H1 (cell line): ENCODE data around the gene ACSL6. TPM values are rescaled to one million over a fixed set of nuclear protein-coding genes. Genes with fewer than 3 reads are reported as not detected.

Experiments
- BCL11A ChIP-seq, 2 experiments: IDR thresholded peaks; one replicate each; pipeline ENCODE4 v1.6.1; 2011; ENCODE audit warnings: low read depth in 2 of 2, low read length in 2 of 2, mild to moderate bottlenecking in 2 of 2
- JUN ChIP-seq: IDR thresholded peaks from 2 replicates; pipeline ENCODE4 v1.6.1; 2011; ENCODE audit warnings: low read depth, mild to moderate bottlenecking, improper control_type of control experiment, low read length
- JUND ChIP-seq: IDR thresholded peaks from 2 replicates; pipeline ENCODE4 v1.6.1; 2011; ENCODE audit warnings: mild to moderate bottlenecking, improper control_type of control experiment, low read length
- KDM4A ChIP-seq: IDR thresholded peaks from one replicate; pipeline ENCODE4 v1.7.1; 2012; ENCODE audit warnings: low read depth, mild to moderate bottlenecking, moderate library complexity, low read length, inconsistent platforms; ENCODE audit not compliant: severe bottlenecking
- POU5F1 ChIP-seq: IDR thresholded peaks from 2 replicates; pipeline ENCODE4 v1.6.1; 2011; ENCODE audit warnings: low read depth, mild to moderate bottlenecking, low read length, moderate library complexity
- polyA plus RNA-seq, 7 experiments: library from polyadenylated mRNA; depleted of rRNA in 3 of 7; stranded (reverse) in 5 of 7; unstranded in 2 of 7; fragments of >200 nt in 5 of 7; fragments of 200-250 nt in 2 of 7; gene quantifications; 1 replicate in 5 of 7; 2 replicates in 1 of 7; 4 replicates in 1 of 7; pipeline versions ENCODE4 v1.2.1 to v1.2.3, GENCODE V29; 2011 to 2013; ENCODE audit warnings: missing spikeins in 2 of 7, mixed read lengths in 2 of 7
- total RNA-seq: library from RNA; stranded (reverse); fragmentation: NEBNext Ultra II Directional; extraction: Animal tissue kit (Norgen Biotek cat#: 25700); gene quantifications from 2 replicates; pipeline ENCODE4 v1.2.1, GENCODE V29; 2021
- TF ChIP-seq, protein P1 (sequence below): fragments of 300-600 bp; sonication (generic); IDR thresholded peaks from 2 replicates; pipeline ENCODE4 v1.7.1; 2012; ENCODE audit warnings: low read length, moderate library complexity, mild to moderate bottlenecking, inconsistent platforms; ENCODE audit not compliant: insufficient replicate concordance

The ACSL6 gene
- total and polyA plus RNA-seq, 2 of the 8 experiments (the other 6 are each of a cell fraction or from before 2014, with no cell fraction given), result 2.3 to 2.4 TPM

DNA sequence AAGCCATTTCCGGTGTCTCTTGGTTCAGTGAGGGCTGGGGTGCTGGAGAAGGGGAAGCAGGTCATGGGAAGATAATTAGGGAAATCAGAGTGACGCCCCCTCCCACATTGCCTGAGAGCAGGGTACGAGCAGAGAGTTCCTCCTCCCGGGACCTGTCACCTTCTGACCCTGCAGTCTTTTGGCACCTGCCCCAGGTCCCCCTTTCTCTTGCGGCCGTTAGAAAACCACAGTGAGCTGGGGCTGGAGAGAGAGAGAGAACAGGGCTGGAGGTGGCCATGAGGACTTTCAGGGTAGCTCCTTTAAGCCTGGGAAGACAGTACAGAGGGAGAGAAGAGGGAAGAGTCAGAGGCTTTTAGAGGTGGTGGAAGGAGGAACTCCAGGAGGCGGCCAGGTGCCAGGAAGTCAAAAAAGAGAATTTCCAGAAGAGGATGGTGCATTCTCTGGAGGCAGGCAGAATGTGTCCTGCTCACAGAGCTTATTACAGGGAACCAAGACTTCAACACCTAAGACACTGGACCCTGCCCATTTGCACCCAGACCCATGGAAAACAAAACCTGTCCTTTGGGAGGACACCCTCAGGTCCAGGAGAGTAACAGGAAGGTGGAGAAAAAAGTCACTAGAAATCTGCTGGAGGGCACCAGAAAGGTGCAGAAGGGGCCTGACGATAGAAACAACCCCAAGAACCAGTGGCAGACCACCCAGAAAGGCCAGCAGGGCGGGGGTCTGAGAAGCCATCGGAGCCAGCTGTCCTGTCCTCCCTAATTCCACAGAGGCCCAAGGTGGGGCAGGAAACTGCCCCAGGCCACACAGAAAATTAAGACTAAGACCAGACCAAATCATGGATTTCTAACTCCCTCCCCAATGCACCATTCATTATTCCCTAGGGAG is 6.5 kb upstream of the ACSL6 start (continued):
- TF ChIP-seq, protein P1, sequence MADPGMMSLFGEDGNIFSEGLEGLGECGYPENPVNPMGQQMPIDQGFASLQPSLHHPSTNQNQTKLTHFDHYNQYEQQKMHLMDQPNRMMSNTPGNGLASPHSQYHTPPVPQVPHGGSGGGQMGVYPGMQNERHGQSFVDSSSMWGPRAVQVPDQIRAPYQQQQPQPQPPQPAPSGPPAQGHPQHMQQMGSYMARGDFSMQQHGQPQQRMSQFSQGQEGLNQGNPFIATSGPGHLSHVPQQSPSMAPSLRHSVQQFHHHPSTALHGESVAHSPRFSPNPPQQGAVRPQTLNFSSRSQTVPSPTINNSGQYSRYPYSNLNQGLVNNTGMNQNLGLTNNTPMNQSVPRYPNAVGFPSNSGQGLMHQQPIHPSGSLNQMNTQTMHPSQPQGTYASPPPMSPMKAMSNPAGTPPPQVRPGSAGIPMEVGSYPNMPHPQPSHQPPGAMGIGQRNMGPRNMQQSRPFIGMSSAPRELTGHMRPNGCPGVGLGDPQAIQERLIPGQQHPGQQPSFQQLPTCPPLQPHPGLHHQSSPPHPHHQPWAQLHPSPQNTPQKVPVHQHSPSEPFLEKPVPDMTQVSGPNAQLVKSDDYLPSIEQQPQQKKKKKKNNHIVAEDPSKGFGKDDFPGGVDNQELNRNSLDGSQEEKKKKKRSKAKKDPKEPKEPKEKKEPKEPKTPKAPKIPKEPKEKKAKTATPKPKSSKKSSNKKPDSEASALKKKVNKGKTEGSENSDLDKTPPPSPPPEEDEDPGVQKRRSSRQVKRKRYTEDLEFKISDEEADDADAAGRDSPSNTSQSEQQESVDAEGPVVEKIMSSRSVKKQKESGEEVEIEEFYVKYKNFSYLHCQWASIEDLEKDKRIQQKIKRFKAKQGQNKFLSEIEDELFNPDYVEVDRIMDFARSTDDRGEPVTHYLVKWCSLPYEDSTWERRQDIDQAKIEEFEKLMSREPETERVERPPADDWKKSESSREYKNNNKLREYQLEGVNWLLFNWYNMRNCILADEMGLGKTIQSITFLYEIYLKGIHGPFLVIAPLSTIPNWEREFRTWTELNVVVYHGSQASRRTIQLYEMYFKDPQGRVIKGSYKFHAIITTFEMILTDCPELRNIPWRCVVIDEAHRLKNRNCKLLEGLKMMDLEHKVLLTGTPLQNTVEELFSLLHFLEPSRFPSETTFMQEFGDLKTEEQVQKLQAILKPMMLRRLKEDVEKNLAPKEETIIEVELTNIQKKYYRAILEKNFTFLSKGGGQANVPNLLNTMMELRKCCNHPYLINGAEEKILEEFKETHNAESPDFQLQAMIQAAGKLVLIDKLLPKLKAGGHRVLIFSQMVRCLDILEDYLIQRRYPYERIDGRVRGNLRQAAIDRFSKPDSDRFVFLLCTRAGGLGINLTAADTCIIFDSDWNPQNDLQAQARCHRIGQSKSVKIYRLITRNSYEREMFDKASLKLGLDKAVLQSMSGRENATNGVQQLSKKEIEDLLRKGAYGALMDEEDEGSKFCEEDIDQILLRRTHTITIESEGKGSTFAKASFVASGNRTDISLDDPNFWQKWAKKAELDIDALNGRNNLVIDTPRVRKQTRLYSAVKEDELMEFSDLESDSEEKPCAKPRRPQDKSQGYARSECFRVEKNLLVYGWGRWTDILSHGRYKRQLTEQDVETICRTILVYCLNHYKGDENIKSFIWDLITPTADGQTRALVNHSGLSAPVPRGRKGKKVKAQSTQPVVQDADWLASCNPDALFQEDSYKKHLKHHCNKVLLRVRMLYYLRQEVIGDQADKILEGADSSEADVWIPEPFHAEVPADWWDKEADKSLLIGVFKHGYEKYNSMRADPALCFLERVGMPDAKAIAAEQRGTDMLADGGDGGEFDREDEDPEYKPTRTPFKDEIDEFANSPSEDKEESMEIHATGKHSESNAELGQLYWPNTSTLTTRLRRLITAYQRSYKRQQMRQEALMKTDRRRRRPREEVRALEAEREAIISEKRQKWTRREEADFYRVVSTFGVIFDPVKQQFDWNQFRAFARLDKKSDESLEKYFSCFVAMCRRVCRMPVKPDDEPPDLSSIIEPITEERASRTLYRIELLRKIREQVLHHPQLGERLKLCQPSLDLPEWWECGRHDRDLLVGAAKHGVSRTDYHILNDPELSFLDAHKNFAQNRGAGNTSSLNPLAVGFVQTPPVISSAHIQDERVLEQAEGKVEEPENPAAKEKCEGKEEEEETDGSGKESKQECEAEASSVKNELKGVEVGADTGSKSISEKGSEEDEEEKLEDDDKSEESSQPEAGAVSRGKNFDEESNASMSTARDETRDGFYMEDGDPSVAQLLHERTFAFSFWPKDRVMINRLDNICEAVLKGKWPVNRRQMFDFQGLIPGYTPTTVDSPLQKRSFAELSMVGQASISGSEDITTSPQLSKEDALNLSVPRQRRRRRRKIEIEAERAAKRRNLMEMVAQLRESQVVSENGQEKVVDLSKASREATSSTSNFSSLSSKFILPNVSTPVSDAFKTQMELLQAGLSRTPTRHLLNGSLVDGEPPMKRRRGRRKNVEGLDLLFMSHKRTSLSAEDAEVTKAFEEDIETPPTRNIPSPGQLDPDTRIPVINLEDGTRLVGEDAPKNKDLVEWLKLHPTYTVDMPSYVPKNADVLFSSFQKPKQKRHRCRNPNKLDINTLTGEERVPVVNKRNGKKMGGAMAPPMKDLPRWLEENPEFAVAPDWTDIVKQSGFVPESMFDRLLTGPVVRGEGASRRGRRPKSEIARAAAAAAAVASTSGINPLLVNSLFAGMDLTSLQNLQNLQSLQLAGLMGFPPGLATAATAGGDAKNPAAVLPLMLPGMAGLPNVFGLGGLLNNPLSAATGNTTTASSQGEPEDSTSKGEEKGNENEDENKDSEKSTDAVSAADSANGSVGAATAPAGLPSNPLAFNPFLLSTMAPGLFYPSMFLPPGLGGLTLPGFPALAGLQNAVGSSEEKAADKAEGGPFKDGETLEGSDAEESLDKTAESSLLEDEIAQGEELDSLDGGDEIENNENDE, result no peak
- TF ChIP-seq KDM4A (no peak), POU5F1 (no peak), BCL11A (IDR thresholded peaks at IDR 0.05; ENCODE audit: low read depth in 2 of 2, low read length in 2 of 2) (no peak), JUND (no peak), JUN (no peak)
